Pulmonary artery endothelial cell (primary cell): ENCODE results near the gene SYTL3. TPM values are rescaled to one million over a fixed set of nuclear protein-coding genes. Genes with fewer than 3 reads are reported as not detected.
"Not testable (repeated sequence)": the region's sequence is repeated elsewhere in the genome, so short reads cannot be mapped to it uniquely, and the experiment has no call there.

Experiments
- DNase-seq: peaks from one replicate; pipeline ENCODE4 v3.0.0-alpha.2; 2011; ENCODE audit warnings: low read depth, low spot score
- total RNA-seq: library from RNA; depleted of rRNA; stranded (reverse); fragments of >200 nt; gene quantifications from 2 replicates; pipeline ENCODE4 v1.2.3, GENCODE V29; 2014

Gene SYTL3
- total RNA-seq, 1 donor from 2014 or later, result 0.92 TPM

DNA sequence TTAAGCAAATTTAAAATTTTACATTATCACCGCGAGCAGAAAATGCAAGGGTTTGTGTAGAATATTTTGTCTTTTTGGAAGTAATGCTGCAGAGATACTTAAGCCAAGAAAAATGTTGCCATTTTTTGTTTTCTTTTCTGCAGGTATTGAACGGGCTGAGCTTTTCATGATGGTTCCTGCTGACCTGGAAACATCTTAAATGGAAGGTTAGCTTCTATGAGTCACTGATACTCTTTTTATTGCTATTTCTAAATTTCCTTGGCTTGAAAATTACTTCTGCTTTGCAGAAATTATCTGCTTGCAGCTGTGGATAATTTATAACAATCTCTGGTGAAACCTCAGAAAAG, 12.7 kb downstream of the SYTL3 start:
- DNase-seq, result no peak

DNA sequence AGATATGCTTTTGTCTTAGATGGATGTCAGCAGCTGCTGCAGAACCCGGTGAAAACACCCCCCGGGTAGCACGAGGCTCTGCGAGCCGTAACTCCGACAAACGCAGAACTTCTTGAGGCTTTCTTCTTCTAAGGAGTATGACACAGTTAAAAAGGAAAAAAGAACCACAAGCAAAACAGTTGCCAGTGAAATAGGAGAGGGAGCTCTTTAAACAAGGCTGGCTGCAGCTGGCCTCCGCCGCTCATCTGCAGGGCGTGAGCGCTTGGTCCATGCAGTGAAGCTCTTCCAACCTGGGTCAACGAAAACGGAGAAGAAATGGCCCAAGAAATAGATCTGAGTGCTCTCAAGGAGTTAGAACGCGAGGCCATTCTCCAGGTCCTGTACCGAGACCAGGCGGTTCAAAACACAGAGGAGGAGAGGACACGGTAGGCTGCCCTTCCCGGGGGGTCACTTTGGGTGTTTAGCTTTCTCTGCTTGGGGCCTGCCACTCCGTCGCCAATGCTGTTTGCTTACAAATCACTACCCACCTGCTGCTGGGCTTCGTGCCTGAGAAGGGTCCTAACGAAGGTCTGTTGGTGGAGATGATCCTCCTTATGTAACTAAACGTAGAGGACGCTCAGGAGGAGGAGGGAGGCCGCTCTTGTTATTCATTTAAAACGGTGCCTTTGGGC, 13.2 kb downstream of the SYTL3 start:
- no peak for DNase-seq

DNA sequence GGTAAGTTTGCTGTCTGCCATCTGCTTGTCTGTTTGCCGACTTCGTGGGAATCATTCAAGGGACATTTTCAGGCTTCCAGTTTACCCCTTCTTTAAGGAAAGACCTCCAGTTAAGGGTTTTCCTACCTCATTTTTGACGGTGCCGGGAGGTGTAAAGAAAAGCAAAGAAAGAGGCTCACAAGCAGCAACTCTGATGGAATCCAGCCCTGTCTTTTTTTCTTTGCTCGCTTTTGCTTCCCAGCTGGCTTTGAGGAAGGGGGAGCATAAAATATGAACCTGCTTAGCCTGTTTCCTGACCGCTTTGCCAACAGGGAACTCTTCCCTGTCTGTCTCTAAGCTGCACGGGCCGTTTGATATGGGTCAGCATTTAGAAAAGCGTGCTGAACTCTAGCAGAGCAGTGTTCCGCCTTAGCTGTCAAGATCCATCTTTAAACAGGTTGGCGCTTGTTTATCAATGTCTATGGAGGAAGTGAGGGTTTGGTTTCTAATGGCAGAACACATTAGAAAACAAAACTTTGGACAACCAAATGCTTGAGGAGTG, 13.8 kb downstream of the SYTL3 start:
- DNase-seq, result no peak

DNA sequence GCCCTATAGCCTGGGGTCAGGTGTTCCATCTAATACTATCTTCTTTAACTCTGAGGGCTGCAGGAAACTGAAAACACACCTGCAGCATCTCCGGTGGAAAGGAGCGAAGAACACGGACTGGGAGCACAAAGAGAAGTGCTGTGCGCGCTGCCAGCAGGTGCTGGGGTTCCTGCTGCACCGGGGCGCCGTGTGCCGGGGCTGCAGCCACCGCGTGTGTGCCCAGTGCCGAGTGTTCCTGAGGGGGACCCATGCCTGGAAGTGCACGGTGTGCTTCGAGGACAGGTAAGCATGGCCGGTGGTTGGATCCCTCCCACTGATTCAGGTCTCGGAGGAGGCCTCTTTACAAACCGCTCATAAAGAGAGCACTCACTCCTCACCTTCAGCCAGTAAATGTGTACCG, 15.5 kb downstream of the SYTL3 start:
- DNase-seq, result no peak

DNA sequence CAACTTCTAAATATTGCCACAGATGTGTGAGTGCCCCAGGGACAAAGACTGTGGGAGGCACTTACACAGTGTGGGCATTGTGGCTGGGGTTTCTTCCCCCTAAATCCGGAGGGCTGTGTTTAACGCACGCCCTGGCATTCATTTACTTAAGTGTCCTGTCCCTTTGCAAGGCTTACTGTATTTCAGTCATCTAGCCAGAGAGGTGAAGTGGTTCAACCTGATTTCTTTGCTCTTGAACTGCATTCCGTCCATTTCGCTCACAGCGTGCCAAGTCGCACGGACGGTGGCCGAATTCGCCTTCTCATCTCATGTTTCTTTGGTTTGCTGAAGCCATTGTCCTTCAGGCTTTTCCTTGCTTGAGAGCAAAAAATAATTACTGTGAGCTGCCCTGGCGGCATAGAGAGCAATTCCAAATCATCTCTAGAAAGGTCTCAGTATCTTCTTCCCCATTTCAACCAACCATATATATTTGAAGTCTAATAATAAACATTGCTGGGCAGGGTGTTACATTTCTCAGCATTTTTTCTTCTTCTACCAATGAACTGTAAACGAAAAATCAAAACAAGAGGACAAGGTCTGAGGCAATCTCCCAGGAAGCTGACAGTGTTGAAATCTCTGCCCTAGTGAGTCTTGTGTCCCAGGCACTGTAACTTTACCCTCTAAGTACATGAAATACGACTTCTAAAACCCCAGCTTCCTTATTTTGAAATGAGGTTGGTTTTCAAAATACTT, 16.9 kb downstream of the SYTL3 start:
- no peak for DNase-seq

DNA sequence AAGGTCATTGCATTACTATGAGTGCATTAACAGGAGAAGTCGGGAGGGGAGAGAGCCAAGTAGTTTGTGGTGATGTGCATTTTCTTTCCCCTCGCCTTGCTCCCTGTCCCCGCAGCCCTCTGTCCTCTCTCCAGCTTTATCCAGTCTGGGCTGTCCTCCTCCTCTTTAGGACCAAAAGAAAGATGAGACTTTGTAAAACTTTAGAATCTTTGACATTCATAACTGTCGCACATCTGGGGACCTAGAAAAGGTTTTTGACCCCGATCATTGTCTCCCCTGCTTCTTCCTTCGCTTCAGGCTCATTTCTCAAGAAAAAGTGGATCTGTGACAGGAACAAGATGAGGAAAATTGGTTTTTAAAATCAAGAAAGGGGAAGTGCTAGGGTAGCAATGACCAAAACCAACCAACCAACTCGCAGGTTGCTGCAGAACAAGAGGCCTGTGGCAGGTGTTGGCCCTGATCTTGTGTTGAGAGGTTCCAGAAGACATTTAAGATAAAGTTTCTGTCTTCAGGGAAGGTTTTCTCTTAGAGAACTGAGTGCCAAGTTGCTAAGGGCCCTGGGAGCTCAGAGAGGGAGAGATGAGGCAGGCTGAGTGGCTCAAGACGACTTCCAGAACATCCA, 17.6 kb downstream of the SYTL3 start:
- DNase-seq, result no peak

DNA sequence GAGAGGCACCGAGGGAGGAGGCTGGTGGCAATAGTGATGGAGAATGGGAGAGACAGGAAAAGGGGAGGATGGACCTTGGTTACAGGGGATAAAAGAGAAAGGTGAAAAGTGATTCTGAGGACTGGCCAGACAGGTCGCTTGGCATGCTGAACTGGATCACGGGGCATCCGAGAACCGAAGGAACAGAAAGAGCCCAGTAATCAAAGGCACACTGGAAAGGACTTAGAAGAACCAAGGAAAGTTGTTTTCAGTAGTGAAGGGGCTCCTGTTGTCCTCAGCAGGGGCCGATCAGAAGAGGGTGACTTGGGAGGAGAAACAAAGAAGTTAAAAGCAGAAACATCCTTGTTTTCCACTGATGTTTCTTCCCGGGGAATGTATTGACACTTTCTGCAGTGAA, 18.9 kb downstream of the SYTL3 start:
- DNase-seq, result no peak

DNA sequence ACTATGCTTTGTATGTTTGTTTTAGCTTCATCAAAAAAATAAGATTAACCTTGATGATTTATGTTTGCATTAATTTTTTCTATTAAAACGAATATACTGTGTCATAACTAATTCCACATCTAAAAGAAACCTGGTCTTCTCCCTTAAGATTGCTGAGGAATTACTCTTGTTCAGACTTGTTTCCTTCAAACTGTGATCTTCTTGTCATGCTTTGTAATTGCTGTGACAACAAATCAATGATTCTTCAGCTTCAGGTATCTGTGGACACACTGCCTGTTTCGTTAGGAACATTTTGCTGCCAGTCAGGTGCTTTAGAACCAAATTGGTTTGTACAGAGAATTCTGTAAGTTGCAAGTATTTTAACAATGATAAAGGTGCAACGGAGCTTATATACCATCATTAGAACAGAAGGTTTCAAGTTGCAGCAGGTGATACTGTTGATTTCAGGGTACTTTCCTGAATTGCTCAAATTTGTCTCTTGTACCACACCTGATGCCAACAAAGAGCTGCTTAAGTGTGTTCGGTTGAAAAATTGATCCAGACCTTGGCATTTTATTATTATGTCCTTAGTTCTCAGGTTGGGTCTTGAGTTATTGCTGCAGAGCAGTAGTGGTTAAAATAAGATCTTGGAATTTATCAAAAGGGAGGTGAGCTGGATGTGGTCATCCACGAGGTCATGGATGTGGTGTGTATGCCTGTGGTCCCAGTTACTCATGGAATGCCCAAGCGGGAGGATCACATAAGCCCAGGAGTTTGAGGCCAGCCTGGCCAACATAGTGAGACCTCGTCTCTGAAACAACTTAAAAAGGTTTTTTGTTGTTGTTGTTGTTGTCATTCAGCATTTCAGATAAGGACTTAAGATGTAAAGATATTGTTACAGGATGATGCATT, 19.5 kb downstream of the SYTL3 start:
- DNase-seq, result no peak

DNA sequence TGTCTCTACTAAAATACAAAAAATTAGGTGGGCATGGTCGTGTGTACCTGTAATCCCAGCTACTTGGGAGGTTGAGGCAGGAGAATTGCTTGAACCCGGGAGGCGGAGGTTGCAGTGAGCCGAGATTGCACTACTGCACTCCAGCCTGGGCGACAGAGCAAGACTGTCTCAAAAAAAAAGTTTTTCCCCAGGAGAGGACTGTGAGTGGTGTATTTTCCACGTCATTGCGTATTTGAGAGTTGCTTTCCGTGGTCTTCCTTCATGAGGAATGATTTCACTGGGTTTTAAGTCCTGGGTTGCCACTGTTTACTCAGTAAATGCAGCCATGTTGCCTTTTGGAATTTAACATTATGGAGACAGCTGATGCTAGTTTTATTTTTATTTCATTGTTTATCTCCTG, 22.3 kb downstream of the SYTL3 start:
- DNase-seq, result not testable (repeated sequence)

DNA sequence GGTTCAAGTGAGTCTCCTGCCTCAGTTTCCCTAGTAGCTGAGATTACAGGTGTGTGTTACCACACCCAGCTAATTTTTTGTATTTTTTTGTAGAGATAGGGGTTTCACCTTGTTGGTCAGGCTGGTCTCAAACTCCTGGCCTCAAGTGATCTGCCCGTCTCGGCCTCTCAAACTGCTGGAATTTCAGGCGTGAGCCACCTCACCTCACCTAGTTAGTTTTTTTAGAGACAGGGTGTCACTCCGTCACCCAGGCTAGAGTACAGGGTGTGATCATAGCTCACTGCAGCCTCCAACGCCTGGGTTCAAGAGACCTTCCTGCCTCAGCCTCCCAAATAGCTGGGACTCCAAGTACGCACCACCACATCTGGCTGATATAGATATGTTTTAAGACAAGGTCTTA, 22.9 kb downstream of the SYTL3 start:
- no peak for DNase-seq

DNA sequence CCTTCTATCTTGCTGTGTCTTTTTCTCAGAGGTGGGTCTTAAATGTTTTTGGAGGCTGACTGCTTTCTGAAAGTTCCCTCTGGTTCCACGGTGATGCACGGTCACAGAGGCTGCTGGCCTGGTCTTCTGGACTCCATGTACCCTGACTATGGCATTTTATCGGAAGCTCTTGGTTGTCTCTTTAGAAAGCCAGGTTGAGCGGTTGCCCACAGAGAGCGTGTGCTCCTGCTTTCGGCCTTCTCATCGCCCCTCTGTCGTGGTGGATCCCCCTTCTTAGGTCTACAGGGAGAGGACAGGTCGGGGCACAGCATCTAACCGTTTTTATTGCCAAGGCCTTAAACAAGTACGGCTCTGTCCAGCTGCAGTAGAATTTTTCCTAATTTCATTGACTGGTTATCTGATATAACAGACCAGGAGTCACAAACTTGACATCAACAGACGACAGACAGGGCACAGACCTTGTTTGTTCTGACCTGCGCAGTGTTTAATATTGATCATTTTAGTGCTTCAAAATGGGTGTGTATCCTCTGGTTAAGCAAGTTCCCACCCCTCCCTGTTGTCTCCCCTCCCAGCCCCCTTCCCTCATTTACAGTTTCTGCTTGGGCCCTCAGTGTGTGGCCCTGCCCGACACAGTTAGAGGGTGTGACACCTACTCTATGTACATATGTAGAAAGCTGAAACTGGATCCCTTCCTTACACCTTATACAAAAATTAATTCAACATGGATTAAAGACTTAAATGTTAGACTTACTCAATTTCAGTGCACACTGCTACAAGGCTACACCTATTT, 24.7 kb downstream of the SYTL3 start:
- no peak for DNase-seq

DNA sequence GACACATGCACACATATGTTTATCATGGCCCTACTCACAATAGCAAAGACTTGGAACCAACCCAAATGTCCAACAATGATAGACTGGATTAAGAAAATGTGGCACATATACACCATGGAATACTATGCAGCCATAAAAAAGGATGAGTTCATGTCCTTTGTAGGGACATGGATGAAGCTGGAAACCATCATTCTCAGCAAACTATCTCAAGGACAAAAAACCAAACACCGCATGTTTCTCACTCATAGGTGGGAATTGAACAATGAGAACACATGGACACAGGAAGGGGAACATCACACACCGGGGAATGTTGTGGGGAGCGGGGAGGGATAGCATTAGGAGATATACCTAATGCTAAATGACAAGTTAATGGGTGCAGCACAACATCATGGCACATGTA, 27.2 kb downstream of the SYTL3 start:
- not testable (repeated sequence) for DNase-seq

DNA sequence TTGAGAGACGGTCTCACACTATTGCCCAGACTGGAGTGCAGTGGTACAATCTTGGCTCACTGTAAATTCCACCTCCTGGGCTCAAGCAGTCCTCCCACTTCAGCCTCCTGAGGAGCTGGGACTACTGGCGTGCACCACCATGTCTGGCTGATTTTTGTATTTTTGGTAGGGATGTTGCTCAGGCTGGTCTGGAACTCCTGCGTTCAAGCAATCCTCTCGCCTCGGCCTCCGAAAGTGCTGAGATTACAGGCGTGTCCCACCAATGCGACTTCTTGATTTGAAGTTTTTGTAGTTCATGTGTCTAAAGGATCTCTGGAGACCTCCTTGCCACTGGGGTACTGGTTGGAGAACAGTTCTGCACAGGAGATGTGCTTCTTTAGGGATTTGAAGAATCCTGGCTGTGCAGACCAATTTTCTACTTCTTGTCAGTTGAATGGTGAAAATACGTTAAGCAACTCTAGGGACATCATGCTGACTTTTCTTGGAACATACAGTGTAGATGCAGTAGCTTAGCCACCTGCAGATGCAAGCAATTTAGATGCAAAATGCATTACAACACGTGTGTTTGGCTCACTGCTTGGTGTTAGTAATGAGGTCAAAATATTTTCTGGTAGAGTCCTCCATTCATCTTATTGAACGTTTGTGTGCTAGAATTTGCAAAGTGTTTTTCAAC, 28.2 kb downstream of the SYTL3 start:
- DNase-seq, result no peak

DNA sequence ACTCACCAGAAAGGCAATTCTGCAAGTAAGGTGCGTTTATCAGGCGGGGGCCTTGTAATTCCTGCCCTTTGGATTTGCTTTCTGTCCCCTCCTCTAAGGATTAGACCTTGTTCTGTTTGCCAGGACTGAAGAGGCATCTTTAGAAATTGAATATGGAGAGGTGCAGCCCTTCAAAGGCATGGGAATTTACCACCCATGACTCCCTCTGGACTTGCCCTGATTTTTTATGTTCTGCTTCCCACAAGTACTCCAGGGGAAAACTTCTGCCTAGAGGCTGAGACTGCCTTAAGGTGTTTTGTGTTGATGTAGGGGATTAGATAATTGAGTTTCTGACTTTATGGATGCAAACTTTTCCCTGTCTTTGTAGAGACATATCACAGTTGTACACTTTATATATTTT, 30.2 kb downstream of the SYTL3 start:
- DNase-seq, result no peak

DNA sequence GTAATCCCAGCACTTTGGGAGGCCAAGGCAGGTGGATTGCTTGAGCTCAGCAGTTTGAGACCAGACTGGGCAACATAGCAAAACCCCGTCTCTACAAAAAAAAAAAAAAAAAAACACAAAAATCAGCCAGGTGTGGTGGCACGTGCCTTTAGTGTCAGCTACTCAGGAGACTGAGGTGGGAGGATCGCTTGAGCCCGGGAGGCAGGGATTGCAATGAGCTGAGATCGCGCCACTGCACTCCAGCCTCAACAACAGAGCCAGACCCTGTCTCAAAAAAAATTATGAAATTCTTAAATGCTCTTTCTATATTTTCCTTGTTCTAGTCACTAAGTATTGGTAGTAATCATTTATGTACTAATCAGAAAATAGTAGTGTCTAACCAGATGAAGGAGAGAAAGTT, 30.6 kb downstream of the SYTL3 start:
- DNase-seq, result no peak

DNA sequence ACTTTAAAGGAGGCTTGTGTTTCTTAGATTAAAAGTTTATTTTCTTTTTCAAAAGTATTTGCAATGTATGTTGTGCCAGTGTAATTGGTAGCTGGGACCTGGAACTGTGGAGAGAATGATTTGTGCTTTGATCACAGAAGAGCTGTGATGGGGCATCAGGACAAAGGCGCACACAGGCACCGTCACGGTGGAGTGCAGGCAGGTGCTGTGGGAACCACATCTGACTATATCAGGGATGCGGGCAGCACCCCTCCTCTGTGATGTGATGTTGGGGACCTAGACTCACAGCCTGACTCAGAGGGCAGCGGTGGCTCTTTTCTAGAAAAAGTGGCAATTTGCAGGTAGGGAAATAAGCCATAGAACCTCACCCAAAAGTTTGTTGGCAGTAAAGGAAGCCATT, 34.5 kb downstream of the SYTL3 start:
- no peak for DNase-seq

DNA sequence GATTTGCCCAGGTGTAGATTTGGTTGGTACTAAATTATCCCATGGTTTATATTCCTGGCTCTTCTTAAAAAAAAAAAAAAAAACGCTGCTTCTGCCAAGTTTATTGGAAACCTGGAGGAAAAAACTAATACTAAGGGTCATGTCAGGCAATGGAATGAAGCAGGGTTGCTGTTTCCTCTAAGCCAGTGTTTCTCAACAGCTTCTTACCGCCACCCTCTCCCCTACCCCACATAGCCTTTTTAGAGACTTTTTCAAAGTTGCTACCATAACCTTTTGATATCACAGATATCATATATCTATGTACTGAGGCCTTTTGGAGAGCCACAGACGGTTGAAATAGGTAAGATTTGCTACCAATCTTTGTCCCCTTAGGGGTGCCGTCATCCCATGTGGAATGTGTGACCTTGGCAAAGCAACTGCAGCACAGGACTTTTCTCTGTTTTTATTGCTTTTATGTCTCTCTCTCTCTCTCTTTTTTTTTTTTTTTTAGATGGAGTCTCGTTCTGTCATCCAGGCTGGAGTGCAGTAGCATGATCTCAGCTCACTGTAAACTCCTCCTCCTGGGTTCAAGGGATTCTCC, 35.0 kb downstream of the SYTL3 start:
- DNase-seq, result no peak

DNA sequence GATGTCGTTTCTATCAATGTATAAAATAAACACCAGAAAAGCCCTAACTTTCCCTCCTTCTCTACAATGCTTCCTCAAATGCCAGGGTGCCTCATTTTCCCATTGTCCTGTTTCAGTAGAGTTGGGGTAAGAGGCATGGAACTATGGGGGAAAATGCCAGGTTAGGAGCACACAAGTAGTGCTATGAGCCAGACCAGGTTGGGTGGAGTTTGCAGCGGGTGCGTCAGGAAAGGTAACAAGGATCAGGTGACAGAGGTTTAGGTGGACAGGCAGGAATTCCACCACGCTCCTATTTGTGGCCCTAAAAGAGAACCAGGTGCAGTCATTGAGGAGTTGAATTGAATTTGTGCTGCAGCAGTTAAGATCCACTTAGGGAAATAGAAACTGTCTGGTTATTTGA, 36.5 kb downstream of the SYTL3 start:
- no peak for DNase-seq

DNA sequence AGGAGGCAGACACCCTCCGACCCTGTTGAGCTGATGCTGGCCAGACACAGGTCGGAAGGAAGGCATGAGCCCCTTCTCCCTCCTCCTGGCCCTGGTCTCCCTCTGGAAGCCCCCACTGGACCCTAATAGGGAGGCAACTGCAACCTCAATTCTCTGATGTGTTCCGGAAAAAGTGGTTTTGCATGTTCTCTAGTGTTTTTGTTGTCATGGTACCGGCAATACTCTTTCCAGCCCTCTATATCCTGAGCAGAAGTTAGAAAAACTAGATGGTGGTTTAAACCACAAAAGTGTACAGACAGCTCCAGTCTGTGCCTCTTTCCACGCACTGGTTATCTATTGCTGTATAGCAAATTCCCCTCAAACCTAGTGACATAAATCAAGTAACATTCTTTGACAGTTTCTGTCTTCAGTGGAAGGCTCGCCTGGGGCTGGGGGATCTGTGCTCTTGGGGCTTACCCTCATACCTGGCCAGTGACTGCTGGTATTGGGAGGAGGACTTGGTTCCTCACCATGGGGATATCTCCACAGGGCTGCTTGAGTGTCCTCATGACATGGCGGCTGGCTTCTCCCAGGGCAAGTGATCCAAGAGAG, 37.0 kb downstream of the SYTL3 start:
- DNase-seq, result no peak

DNA sequence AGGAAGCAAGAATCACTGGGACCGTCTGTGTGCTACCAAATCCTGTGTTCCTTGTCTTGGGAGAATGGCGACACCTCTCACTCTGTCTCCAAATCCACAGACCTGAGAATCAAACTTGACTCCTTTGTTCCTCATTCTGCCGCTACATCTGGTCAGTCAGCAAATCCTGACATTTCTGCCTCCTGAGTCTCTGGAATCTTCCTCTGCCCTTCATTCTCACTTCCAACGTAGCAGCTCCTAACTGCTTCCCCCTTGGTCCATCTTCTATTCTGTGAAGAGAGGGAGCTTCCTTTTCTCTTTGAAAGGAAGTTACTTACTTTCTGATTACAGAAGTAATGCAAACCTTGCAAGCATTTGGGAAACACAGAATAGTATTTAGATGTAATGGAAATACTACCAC, 37.7 kb downstream of the SYTL3 start:
- DNase-seq, result no peak
